ENCODE measurements around the gene FZD1. TPM values are rescaled to one million over a fixed set of nuclear protein-coding genes. Genes with fewer than 3 reads are reported as not detected.

FZD1 gene
- polyA plus RNA-seq, 3 donors: 3.6 to 10.1 (median 7.9) TPM

DNA sequence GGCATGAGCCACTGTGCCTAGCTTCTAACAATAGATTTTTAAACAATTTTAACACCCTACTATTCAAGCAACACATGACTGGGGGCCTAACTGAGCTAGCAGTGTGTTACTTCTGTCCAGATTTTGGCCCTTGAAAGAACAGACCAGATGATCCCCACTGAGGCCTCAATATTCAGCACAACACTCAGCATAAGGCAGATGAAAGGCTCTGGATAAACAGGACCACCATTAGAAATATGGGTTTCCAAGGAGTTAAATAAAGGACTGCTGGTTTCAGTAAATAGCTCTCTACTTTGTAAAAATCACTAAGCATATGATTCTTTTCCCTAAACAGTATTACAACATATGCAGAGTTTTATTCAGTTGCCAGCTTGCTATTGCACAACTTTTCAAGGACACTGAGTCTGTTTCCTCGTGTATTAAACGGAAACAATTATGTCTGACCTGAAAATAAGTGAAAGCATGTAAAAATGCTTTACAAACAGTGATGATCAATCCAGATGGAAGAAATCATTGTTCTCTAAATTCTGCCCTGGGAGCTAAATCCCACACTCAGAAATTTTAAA is 23.8 kb upstream of the FZD1 start:
- peaks cover 0 to 4% (median 0%) of the 10 kb centered on the region in 7 donors for H3K9me3 Mint-ChIP-seq
- Histone ChIP-seq H3K36me3 (replicated peaks in 1 of 2; ENCODE audit: control insufficient read depth in 1 of 2, insufficient read depth in 2 of 2, low read length in 2 of 2) (no peaks in the 10 kb centered on the region), H4K20me1 (ENCODE audit: insufficient read depth, low read length) (no peaks in the 10 kb centered on the region), H2AFZ (ENCODE audit: insufficient read depth, low read depth, low read length, poor library complexity, severe bottlenecking) (peak overlapping the region; percentile 8), H3K79me2 (ENCODE audit: insufficient read depth, low read length) (no peaks in the 10 kb centered on the region), H3K4me3 (replicated peaks in 1 of 3; ENCODE audit: low read depth in 2 of 3, low read length in 3 of 3) (no peak overlapping the region), H3K27me3 (ENCODE audit: control insufficient read depth in 2 of 2, insufficient read depth in 2 of 2, low read length in 2 of 2) (no peaks in the 10 kb centered on the region), H3K27ac (ENCODE audit: low read depth in 1 of 2, low read length in 2 of 2) (peak overlapping the region in 1 of 2 donors; percentile 62), H3K9ac (ENCODE audit: insufficient read depth, low read length, poor library complexity, severe bottlenecking) (no peak overlapping the region), H3K9me3 (replicated peaks in 1 of 2; ENCODE audit: control insufficient read depth in 1 of 2, insufficient read depth in 1 of 2, low read length in 2 of 2) (no peaks in the 10 kb centered on the region), H3K4me1 (ENCODE audit: control insufficient read depth in 1 of 2, insufficient read depth in 2 of 2, low read length in 2 of 2) (peaks cover 18 to 26% of the 10 kb centered on the region in 2 donors), H3K4me2 (replicated peaks; ENCODE audit: extremely low read depth, low read length, poor library complexity, severe bottlenecking) (peak overlapping the region; percentile 45)
- H3K27me3 Mint-ChIP-seq (ENCODE audit: low read depth in 3 of 3): peaks cover 2 to 12% (median 4%) of the 10 kb centered on the region in 3 donors
- H3K4me3 Mint-ChIP-seq: no peak overlapping the region
- TF ChIP-seq, protein P1, sequence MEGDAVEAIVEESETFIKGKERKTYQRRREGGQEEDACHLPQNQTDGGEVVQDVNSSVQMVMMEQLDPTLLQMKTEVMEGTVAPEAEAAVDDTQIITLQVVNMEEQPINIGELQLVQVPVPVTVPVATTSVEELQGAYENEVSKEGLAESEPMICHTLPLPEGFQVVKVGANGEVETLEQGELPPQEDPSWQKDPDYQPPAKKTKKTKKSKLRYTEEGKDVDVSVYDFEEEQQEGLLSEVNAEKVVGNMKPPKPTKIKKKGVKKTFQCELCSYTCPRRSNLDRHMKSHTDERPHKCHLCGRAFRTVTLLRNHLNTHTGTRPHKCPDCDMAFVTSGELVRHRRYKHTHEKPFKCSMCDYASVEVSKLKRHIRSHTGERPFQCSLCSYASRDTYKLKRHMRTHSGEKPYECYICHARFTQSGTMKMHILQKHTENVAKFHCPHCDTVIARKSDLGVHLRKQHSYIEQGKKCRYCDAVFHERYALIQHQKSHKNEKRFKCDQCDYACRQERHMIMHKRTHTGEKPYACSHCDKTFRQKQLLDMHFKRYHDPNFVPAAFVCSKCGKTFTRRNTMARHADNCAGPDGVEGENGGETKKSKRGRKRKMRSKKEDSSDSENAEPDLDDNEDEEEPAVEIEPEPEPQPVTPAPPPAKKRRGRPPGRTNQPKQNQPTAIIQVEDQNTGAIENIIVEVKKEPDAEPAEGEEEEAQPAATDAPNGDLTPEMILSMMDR (IDR thresholded peaks at IDR 0.05): no peak
- H3K27ac Mint-ChIP-seq: peak overlapping the region in 4 of 7 donors; percentile 15 to 60 (median 39)
- no peaks in the 10 kb centered on the region for H3K36me3 Mint-ChIP-seq
- no CpG with 5 or more reads among the region's 2 CpGs for WGBS (ENCODE audit: insufficient coverage)
- DNase-seq: peak; percentile 15 to 44 (median 31)
- intact Hi-C loops (cut with micrococcal nuclease): no loop called here
- peaks cover 28% of the 10 kb centered on the region for H3K4me1 Mint-ChIP-seq

DNA sequence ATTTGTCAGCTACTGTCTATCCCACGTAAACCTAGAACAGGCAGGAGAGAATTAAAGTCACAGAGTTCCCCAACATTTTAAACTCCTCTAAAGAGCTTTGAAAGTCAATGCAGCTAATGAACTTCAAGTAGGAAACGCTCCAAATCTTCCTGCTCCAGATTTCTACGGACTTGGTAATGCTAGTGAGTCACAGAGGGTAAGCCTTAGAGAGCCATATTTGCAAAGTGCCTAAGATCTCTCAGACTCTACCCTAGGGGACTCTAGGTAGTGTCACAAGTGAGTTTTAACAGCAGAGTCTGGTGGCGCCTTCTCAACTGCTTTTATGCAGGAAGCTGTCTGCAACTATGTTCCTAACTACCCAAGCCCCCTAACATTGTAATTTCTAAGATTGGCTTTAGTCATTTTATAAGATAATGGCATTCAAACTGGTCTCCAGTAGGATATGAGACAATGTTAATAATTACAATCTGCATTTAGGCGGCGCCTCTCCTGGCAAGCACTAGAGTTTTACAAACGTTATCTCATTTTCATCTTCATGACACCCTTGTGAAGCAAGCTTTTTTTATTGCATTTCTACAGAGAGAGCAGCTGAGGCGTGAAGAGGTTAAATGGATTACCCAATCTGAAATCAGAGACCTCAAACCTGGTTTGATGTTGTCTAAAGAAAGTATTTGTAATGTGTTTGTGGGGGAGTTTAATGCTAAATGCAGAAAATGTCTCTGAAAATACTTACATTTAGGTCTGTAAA is 22.0 kb upstream of the FZD1 start:
- no peak overlapping the region for H3K4me2 ChIP-seq (replicated peaks; ENCODE audit: extremely low read depth, low read length, poor library complexity, severe bottlenecking)
- no peaks in the 10 kb centered on the region for H3K9me3 ChIP-seq (replicated peaks in 1 of 2; ENCODE audit: control insufficient read depth in 1 of 2, insufficient read depth in 1 of 2, low read length in 2 of 2)
- TF ChIP-seq, protein P1 (IDR thresholded peaks at IDR 0.05): no peak
- H3K36me3 ChIP-seq (replicated peaks in 1 of 2; ENCODE audit: control insufficient read depth in 1 of 2, insufficient read depth in 2 of 2, low read length in 2 of 2): no peaks in the 10 kb centered on the region
- H3K4me1 ChIP-seq (ENCODE audit: control insufficient read depth in 1 of 2, insufficient read depth in 2 of 2, low read length in 2 of 2): peaks cover 18 to 26% of the 10 kb centered on the region in 2 donors
- H3K4me3 ChIP-seq (replicated peaks in 1 of 3; ENCODE audit: low read depth in 2 of 3, low read length in 3 of 3): no peak overlapping the region
- intact Hi-C loops (cut with micrococcal nuclease): no loop called here
- no peak overlapping the region for H3K9ac ChIP-seq (ENCODE audit: insufficient read depth, low read length, poor library complexity, severe bottlenecking)
- H4K20me1 ChIP-seq (ENCODE audit: insufficient read depth, low read length): no peaks in the 10 kb centered on the region
- no peaks in the 10 kb centered on the region for H3K36me3 Mint-ChIP-seq
- no peak overlapping the region for H3K27ac Mint-ChIP-seq
- no peak for DNase-seq
- H3K27me3 ChIP-seq (ENCODE audit: control insufficient read depth in 2 of 2, insufficient read depth in 2 of 2, low read length in 2 of 2): no peaks in the 10 kb centered on the region
- no peak overlapping the region for H2AFZ ChIP-seq (ENCODE audit: insufficient read depth, low read depth, low read length, poor library complexity, severe bottlenecking)
- peaks cover 0 to 4% (median 0%) of the 10 kb centered on the region in 7 donors for H3K9me3 Mint-ChIP-seq
- WGBS (ENCODE audit: insufficient coverage): 93% methylated on average over 2 of the region's 8 CpGs
- no peaks in the 10 kb centered on the region for H3K79me2 ChIP-seq (ENCODE audit: insufficient read depth, low read length)
- no peak overlapping the region for H3K27ac ChIP-seq (ENCODE audit: low read depth in 1 of 2, low read length in 2 of 2)
- no peak overlapping the region for H3K4me3 Mint-ChIP-seq
- H3K27me3 Mint-ChIP-seq (ENCODE audit: low read depth in 3 of 3): peaks cover 0 to 6% (median 0%) of the 10 kb centered on the region in 3 donors
- peaks cover 25% of the 10 kb centered on the region for H3K4me1 Mint-ChIP-seq

All from CD14-positive monocyte (primary cell).